Measurements from ENCODE around the gene F7.

DNA sequence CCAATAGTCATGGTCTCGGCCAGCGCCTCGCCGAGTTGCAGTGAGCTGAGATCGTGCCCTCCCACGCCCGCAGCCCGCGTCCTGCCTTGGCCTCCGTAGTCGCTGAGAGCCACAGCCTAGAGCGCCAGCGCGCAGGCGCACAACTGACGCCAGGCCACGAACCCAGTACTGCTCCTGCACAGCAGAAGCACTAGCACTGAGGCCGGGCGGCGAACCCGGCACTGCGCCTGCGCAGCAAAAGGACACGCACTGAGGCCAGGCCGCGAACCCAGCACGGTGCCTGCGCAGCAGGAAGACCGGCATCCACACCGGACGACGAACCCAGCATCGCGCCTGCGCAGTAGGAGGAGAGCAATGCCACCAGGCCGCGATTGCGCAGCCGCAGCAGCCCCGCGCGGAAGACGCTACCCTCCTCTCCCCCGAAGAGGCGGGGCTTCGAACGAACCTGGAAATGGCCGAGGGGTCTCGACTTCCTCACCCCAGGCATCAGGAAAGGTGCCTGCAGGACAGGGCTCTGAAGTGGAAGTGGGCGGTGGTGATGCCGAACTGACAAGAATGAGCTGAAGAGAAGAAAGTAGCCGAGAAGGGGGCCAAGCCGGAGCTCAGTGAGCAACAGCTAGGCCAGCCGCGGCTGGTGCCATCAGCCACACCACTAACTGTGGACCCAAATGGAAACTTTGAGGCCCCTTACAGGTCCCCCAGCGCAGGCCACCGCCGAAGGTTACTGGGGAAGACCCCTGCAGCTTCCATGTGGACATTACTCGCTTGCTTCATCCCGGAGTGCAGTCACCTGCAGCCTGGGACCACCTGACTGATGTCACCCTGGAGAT lies 24.5 kb downstream of the F7 start:
- TF ChIP-seq EZH2 (IDR thresholded peaks at IDR 0.05) (no peak), FOXP2 (optimal IDR thresholded peaks at IDR 0.05; ENCODE audit: control extremely low read depth, extremely low read length, insufficient read depth) (no peak), POLR2AphosphoS5 (IDR thresholded peaks at IDR 0.05; ENCODE audit: borderline replicate concordance, low read depth, low read length) (no peak)
